ENCODE measurements around the gene JAKMIP2. TPM values are rescaled to one million over a fixed set of nuclear protein-coding genes. Genes with fewer than 3 reads are reported as not detected.

JAKMIP2 gene
- total RNA-seq, 4 donors from 2014 or later, result 2.1 TPM; not detected in 2

DNA sequence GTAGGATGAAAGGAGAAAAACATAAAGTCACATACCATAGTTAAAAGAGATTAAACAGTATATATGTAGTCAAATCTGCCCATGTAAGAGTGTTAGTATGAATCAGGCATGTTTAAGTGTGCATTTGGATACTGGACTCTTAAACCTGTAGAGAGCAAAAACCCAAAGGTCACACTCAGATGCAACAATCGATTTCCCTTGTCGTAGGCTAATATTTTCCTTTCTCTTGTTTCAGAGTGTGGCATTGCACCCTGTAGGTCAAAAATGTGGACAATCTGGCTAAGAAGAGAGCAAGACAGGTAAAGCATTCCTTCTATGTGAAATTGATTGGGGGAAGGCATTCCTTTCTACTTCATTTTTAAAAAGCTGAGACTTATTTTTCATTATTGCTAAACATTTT, 8.9 kb downstream of the JAKMIP2 start:
- H3K4me3 ChIP-seq, result no peak overlapping the region
- DNase-seq, result no peak
- no peaks in the 10 kb centered on the region for H3K4me1 ChIP-seq
- H3K27me3 ChIP-seq, result no peaks in the 10 kb centered on the region
- no peaks in the 10 kb centered on the region for H3K36me3 ChIP-seq
- no peak for TF ChIP-seq POLR2A (IDR thresholded peaks at IDR 0.05)
- TF ChIP-seq, protein P1, sequence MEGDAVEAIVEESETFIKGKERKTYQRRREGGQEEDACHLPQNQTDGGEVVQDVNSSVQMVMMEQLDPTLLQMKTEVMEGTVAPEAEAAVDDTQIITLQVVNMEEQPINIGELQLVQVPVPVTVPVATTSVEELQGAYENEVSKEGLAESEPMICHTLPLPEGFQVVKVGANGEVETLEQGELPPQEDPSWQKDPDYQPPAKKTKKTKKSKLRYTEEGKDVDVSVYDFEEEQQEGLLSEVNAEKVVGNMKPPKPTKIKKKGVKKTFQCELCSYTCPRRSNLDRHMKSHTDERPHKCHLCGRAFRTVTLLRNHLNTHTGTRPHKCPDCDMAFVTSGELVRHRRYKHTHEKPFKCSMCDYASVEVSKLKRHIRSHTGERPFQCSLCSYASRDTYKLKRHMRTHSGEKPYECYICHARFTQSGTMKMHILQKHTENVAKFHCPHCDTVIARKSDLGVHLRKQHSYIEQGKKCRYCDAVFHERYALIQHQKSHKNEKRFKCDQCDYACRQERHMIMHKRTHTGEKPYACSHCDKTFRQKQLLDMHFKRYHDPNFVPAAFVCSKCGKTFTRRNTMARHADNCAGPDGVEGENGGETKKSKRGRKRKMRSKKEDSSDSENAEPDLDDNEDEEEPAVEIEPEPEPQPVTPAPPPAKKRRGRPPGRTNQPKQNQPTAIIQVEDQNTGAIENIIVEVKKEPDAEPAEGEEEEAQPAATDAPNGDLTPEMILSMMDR (IDR thresholded peaks at IDR 0.05), result no peak
- H3K9me3 ChIP-seq, result no peaks in the 10 kb centered on the region
- no peak overlapping the region for H3K27ac ChIP-seq

GRCh38 chr5:147773139-147773538, 9.4 kb downstream of the JAKMIP2 start:
- DNase-seq, result no peak
- no peak for TF ChIP-seq POLR2A (IDR thresholded peaks at IDR 0.05)
- TF ChIP-seq, protein P1 (IDR thresholded peaks at IDR 0.05), result no peak
- Histone ChIP-seq H3K27ac (no peak overlapping the region), H3K27me3 (no peaks in the 10 kb centered on the region), H3K4me3 (no peak overlapping the region), H3K9me3 (no peaks in the 10 kb centered on the region), H3K4me1 (no peaks in the 10 kb centered on the region), H3K36me3 (no peaks in the 10 kb centered on the region)

- H3K4me1 ChIP-seq, result no peaks in the 10 kb centered on the region
- no peaks in the 10 kb centered on the region for H3K9me3 ChIP-seq
- no peak for TF ChIP-seq POLR2A (IDR thresholded peaks at IDR 0.05)
- TF ChIP-seq, protein P1 (IDR thresholded peaks at IDR 0.05), result no peak
- DNase-seq, result no peak
- no peak overlapping the region for H3K27ac ChIP-seq
- H3K36me3 ChIP-seq, result no peaks in the 10 kb centered on the region
- H3K4me3 ChIP-seq, result no peak overlapping the region
- H3K27me3 ChIP-seq, result no peaks in the 10 kb centered on the region
These were observed 15.5 kb downstream of the JAKMIP2 start for GRCh38 chr5:147767048-147767447.

DNA sequence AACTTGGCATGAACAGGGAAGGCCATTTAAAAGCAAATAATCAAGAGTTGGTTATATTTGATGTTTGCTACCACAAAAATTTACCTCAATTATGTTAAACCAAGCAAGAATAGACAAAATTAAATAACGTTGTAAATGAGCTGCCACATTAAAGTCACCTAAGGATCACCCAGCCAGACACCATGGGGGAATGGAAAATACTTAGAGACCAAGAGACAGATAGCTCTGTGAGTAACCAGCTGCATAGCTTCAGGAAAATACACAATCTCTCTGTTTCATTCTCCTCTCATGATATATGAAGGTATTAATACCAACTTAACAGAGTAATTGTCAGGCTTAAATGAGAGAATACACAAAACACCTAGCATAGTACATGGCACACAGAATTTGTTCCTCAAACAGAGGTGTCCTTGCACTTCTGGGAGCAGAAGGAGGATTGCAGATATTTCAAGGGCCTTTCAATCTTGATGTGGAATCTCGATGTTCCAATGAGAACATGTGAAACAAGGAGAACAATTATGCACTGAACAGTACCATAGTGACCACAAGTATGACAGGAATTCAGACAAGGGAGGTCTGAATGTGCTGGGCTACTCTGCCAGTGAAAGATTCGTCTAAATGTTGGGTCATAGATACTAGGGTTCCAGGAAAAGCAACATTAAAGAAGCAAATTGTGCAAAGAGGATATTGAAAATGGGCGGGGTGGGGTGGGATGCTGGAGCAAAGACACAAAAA, 18.6 kb downstream of the JAKMIP2 start:
- no peak overlapping the region for H3K27ac ChIP-seq
- DNase-seq, result no peak
- TF ChIP-seq, protein P1 (IDR thresholded peaks at IDR 0.05), result no peak
- TF ChIP-seq POLR2A (IDR thresholded peaks at IDR 0.05), result no peak
- no peaks in the 10 kb centered on the region for H3K27me3 ChIP-seq
- no peaks in the 10 kb centered on the region for H3K36me3 ChIP-seq
- no peaks in the 10 kb centered on the region for H3K9me3 ChIP-seq
- H3K4me1 ChIP-seq, result no peaks in the 10 kb centered on the region
- H3K4me3 ChIP-seq, result no peak overlapping the region

DNA sequence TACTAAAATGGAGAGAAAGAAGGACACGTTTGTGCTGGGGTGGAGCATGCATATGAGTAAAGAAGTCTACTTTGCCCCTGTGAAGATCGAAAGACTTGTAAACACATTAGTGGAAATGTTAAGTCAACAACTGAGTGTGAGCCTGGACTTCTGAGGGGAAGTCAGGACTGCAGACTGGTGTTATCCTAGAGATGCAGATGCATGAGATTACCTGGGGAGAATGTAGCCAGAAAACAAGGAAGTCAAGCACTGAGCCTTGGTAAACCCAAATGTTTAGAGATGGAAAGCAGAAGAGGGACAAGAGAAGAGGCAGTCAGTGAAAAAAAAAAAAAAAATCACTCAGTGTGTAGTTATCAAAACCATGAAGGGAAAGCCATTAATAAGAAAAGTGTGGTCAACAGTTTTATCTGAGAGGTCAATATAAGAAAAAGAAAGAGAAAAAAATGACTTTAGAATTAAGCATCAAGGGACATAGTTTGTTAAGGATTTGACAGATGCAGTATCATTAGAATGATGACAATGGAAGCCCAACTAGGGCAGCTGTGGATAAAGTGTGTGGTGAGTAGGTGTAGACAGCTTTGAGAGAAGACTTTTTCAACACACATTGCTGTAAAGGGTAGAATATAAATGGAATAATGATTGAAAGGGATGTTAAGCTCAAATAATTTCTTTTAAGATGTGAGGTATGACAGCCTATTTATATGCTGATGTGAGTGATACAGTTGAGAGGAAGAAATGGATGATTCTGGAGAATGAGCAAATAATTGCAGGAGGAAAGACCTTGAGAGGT, 22.2 kb downstream of the JAKMIP2 start:
- TF ChIP-seq, protein P1 (IDR thresholded peaks at IDR 0.05), result no peak
- TF ChIP-seq POLR2A (IDR thresholded peaks at IDR 0.05), result no peak
- Histone ChIP-seq H3K27me3 (no peaks in the 10 kb centered on the region), H3K36me3 (no peaks in the 10 kb centered on the region), H3K9me3 (no peaks in the 10 kb centered on the region), H3K4me1 (no peaks in the 10 kb centered on the region), H3K4me3 (no peak overlapping the region), H3K27ac (no peak overlapping the region)
- no peak for DNase-seq

Measured in Peyer's patch (tissue), 4 donors.